GM18520 (cell line): ENCODE measurements around the gene SERPINA3.
"Not testable (repeated sequence)": the region's sequence is repeated elsewhere in the genome, so short reads cannot be mapped to it uniquely, and the experiment has no call there.

Experiments used
- ATAC-seq: cut with Tn5 transposase; IDR thresholded peaks from one replicate; pipeline ENCODE4 v1.9.1; 2021; ENCODE audit not compliant: unreplicated experiment

Gene SERPINA3

GRCh38 chr14:94612174-94612573, at the start of gene SERPINA3:
Gene SERPINA3 (plus strand): TSS chr14:94612391. CDS start chr14:94614442, 2,051 bp downstream.
- no peak for ATAC-seq

- ATAC-seq: no peak
Measured at GRCh38 chr14:94562941-94563883, 49.0 kb upstream of the SERPINA3 start.

- no peak for ATAC-seq
Measured at GRCh38 chr14:94564381-94564780, 47.8 kb upstream of the SERPINA3 start.

GRCh38 chr14:94568186-94568585, 44.0 kb upstream of the SERPINA3 start:
- no peak for ATAC-seq

GRCh38 chr14:94569381-94570001, 42.7 kb upstream of the SERPINA3 start:
- no peak for ATAC-seq

- ATAC-seq: no peak
Measured at GRCh38 chr14:94570002-94570400, 42.2 kb upstream of the SERPINA3 start.

- no peak for ATAC-seq
Measured at GRCh38 chr14:94570440-94570839, 41.8 kb upstream of the SERPINA3 start.

GRCh38 chr14:94571395-94571794, 40.8 kb upstream of the SERPINA3 start:
- ATAC-seq: no peak

GRCh38 chr14:94571950-94572349, 40.2 kb upstream of the SERPINA3 start:
- ATAC-seq: no peak

- ATAC-seq: no peak
Measured at GRCh38 chr14:94572637-94573303, 39.4 kb upstream of the SERPINA3 start.

GRCh38 chr14:94573475-94574277, 38.5 kb upstream of the SERPINA3 start:
- no peak for ATAC-seq

GRCh38 chr14:94574336-94574735, 37.9 kb upstream of the SERPINA3 start:
- no peak for ATAC-seq

- ATAC-seq: no peak
Measured at GRCh38 chr14:94575730-94576585, 36.2 kb upstream of the SERPINA3 start.

GRCh38 chr14:94577472-94577871, 34.7 kb upstream of the SERPINA3 start:
- not testable (repeated sequence) for ATAC-seq

GRCh38 chr14:94578712-94579111, 33.5 kb upstream of the SERPINA3 start:
- no peak for ATAC-seq

GRCh38 chr14:94581127-94581999, 30.8 kb upstream of the SERPINA3 start, which contains the start of gene SERPINA5:
Gene SERPINA5 (plus strand): TSS chr14:94581426. CDS start chr14:94587363, 5,937 bp downstream.
- no peak for ATAC-seq

GRCh38 chr14:94582199-94582750, 29.9 kb upstream of the SERPINA3 start:
- ATAC-seq: no peak

- ATAC-seq: no peak
Measured at GRCh38 chr14:94582851-94583250, 29.3 kb upstream of the SERPINA3 start.
